K562 (cell line): ENCODE results near the gene MOK. TPM values are rescaled to one million over a fixed set of nuclear protein-coding genes. Genes with fewer than 3 reads are reported as not detected.

Experiments used
- AFF4 ChIP-seq: sonication (generic); formaldehyde crosslinking; IDR thresholded peaks from 2 replicates; pipeline ENCODE4 v1.8.0; 2023; ENCODE audit warnings: mild to moderate bottlenecking, missing genetic modification reagents
- ARID2 ChIP-seq: fragments of 450-650 bp; IDR thresholded peaks from 2 replicates; pipeline ENCODE4 v1.6.1; 2017; ENCODE audit warnings: antibody characterized with exemption, mild to moderate bottlenecking
- ATF7 ChIP-seq: fragments of 450-650 bp; IDR thresholded peaks from 2 replicates; pipeline ENCODE4 v1.7.1; 2014; ENCODE audit warnings: mild to moderate bottlenecking, moderate library complexity
- BHLHE40 ChIP-seq: IDR thresholded peaks from 2 replicates; pipeline ENCODE4 v1.6.1; 2011; ENCODE audit warnings: low read length, improper control_type of control experiment
- HDAC2 ChIP-seq: fragments of 450-650 bp; IDR thresholded peaks from 2 replicates; pipeline ENCODE4 v1.6.1; 2016; ENCODE audit warnings: mild to moderate bottlenecking
- HNRNPLL ChIP-seq: fragments of 200-400 bp; formaldehyde crosslinking; IDR thresholded peaks from 2 replicates; pipeline ENCODE4 v1.6.1; 2017; ENCODE audit warnings: low read length, low read depth, mild to moderate bottlenecking; ENCODE audit not compliant: poor library complexity, severe bottlenecking
- KDM5B ChIP-seq: fragments of 200-600 bp; sonication (generic); IDR thresholded peaks from 2 replicates; pipeline ENCODE4 v1.6.1; 2012; ENCODE audit warnings: low read depth, mild to moderate bottlenecking, moderate library complexity, low read length, control low read depth, inconsistent platforms; ENCODE audit not compliant: insufficient replicate concordance
- LCOR ChIP-seq: sonication (generic); formaldehyde crosslinking; IDR thresholded peaks from 2 replicates; pipeline ENCODE4 v1.8.0; 2022; ENCODE audit warnings: mild to moderate bottlenecking, missing genetic modification reagents
- MAX ChIP-seq: sonication (generic); formaldehyde crosslinking; IDR thresholded peaks from 2 replicates; pipeline ENCODE4 v1.9.0; 2022; ENCODE audit warnings: mild to moderate bottlenecking, missing genetic modification reagents
- MTA1 ChIP-seq: fragments of 450-650 bp; IDR thresholded peaks from 2 replicates; pipeline ENCODE4 v1.6.1; 2017; ENCODE audit warnings: borderline replicate concordance
- MYC ChIP-seq, 2 experiments: fragments of 250-450 bp in 1 of 2; sonication (Bioruptor Pico) in 1 of 2; IDR thresholded peaks; 2 replicates each; pipeline versions ENCODE4 v1.5.1 to v1.6.1; 2012 to 2021; ENCODE audit warnings: low read depth in 2 of 2, borderline replicate concordance in 1 of 2, improper control_type of control experiment in 1 of 2, low read length in 1 of 2, mild to moderate bottlenecking in 1 of 2, moderate library complexity in 1 of 2
- RAD21 ChIP-seq, 2 experiments: fragments of 250-450 bp in 1 of 2; fragments of 450-650 bp in 1 of 2; sonication (Bioruptor Pico) in 1 of 2; formaldehyde crosslinking in 1 of 2; IDR thresholded peaks in 1 of 2; conservative IDR thresholded peaks in 1 of 2; 2 replicates each; pipeline versions ENCODE4 v1.4.0 to v1.8.0; 2020 to 2022; ENCODE audit warnings: mild to moderate bottlenecking in 2 of 2, moderate library complexity in 1 of 2
- RAD51 ChIP-seq: fragments of 450-650 bp; IDR thresholded peaks from 2 replicates; pipeline ENCODE4 v1.7.1; 2016; ENCODE audit warnings: low read depth, mild to moderate bottlenecking, borderline replicate concordance
- RB1 ChIP-seq: fragments of 450-650 bp; IDR thresholded peaks from 2 replicates; pipeline ENCODE4 v1.6.1; 2017; ENCODE audit warnings: low read depth, mild to moderate bottlenecking
- SMARCA4 ChIP-seq: fragments of 450-650 bp; IDR thresholded peaks from 2 replicates; pipeline ENCODE4 v1.6.1; 2016
- STAG1 ChIP-seq: sonication (generic); formaldehyde crosslinking; IDR thresholded peaks from 2 replicates; pipeline ENCODE4 v1.5.0; 2020; ENCODE audit warnings: missing genetic modification reagents, borderline replicate concordance
- TBL1XR1 ChIP-seq, 2 experiments: IDR thresholded peaks; 2 replicates each; pipeline ENCODE4 v1.6.1; 2012; ENCODE audit warnings: improper control_type of control experiment in 2 of 2, low read length in 2 of 2, mild to moderate bottlenecking in 1 of 2
- XRCC5 ChIP-seq: fragments of 200-400 bp; formaldehyde crosslinking; IDR thresholded peaks from 2 replicates; pipeline ENCODE4 v1.6.1; 2017; ENCODE audit warnings: low read depth, mild to moderate bottlenecking, low read length
- ZBTB2 ChIP-seq: fragments of 450-650 bp; IDR thresholded peaks from 2 replicates; pipeline ENCODE4 v1.6.1; 2016; ENCODE audit warnings: antibody characterized with exemption
- ZBTB7A ChIP-seq: IDR thresholded peaks from 2 replicates; pipeline ENCODE4 v1.6.1; 2011; ENCODE audit warnings: low read depth, mild to moderate bottlenecking, low read length, moderate library complexity, borderline replicate concordance; ENCODE audit not compliant: control insufficient read depth
- polyA plus RNA-seq, 8 experiments: library from polyadenylated mRNA; depleted of rRNA in 4 of 8; stranded (reverse) in 5 of 8; unstranded in 3 of 8; fragments of >200 nt; fragmentation: Nextera tagmentation in 2 of 8; fragmentation: Illumina TruSeq in 1 of 8; extraction: Ambion mirVana in 2 of 8; extraction: Trizol in 1 of 8; gene quantifications; 2 replicates each; pipeline versions ENCODE4 v1.2.1 to v1.2.3, GENCODE V29; 2011 to 2014; ENCODE audit warnings: inconsistent platforms in 1 of 8, missing spikeins in 1 of 8
- total RNA-seq, 7 experiments: library from RNA; depleted of rRNA in 6 of 7; stranded (reverse); fragments of >200 nt in 6 of 7; fragmentation: Illumina TruSeq in 2 of 7; extraction: Trizol in 2 of 7; gene quantifications; 2 replicates each; pipeline versions ENCODE4 v1.2.1 to v1.2.3, GENCODE V29; 2011 to 2021; ENCODE audit warnings: low replicate concordance in 1 of 7

The MOK gene
- total and polyA plus RNA-seq, 9 of the 15 experiments (the other 6 are each of a cell fraction or from before 2014, with no cell fraction given): 1.3 to 8.4 (median 5.3) TPM

GRCh38 chr14:102314242-102315011 is 9.5 kb upstream of the MOK start (continued):
- TF ChIP-seq AFF4 (0 out of 2 replicates have a peak, but pooled peaks have one; percentile 26), ZBTB2 (peak; percentile 69; the same call in 1 of the 2 replicates), MAX (CRISPR knock-in tag) (peak; percentile 88), XRCC5 (0 out of 2 replicates have a peak, but pooled peaks have one; percentile 59), RB1 (peak; percentile 82), HDAC2 (peak; percentile 79; the same call in 1 of the 2 replicates), ARID2 (peak; percentile 38; the same call in 1 of the 2 replicates), ZBTB7A (peak; percentile 17; the same call in 1 of the 2 replicates), BHLHE40 (peak; percentile 85), STAG1 (CRISPR knock-in tag) (peak; percentile 91), MYC (IDR thresholded peaks at IDR 0.05; ENCODE audit: low read depth, low read length) (peak; percentile 93), MYC (CRISPR knock-in tag; IDR thresholded peaks at IDR 0.05; ENCODE audit: borderline replicate concordance, low read depth) (no peak), ATF7 (peak; percentile 60; the same call in 1 of the 2 replicates), RAD21 (CRISPR knock-in tag; conservative IDR thresholded peaks at IDR 0.05 in 1 of 2, IDR thresholded peaks at IDR 0.05 in 1 of 2) (peak; percentile 81 to 88), TBL1XR1 (IDR thresholded peaks at IDR 0.05; ENCODE audit: low read length in 2 of 2) (no peak), RAD51 (peak; percentile 42; the same call in 1 of the 2 replicates), SMARCA4 (no peak), LCOR (CRISPR knock-in tag) (0 out of 2 replicates have a peak, but pooled peaks have one; percentile 44), KDM5B (no peak), HNRNPLL (peak; percentile 38), MTA1 (peak; percentile 61; the same call in 1 of the 2 replicates)
